ENCODE measurements around the gene ROMO1.
A peak's percentile ranks its signal among the peaks of the same experiment; 100 is the strongest.

ROMO1 gene
- 13.7 to 44.8 (median 23.3) reads per million in 17 experiments for total RNA-seq

GRCh38 chr20:35699127-35699956 is at the start of gene ROMO1, which contains the start of gene NFS1:
Gene ROMO1 (plus strand): TSS chr20:35699405. CDS start chr20:35699633, 228 bp downstream.
Gene NFS1 (minus strand): TSS chr20:35699352. CDS start chr20:35699288, 64 bp downstream.
- peak; percentile 88 to 94 (median 90) for DNase-seq

GRCh38 chr20:35650632-35651031 is 48.6 kb upstream of the ROMO1 start:
- no peak for DNase-seq

- DNase-seq = no peak
Observed at GRCh38 chr20:35651958-35652357, 47.2 kb upstream of the ROMO1 start.

GRCh38 chr20:35652641-35653429 is 46.4 kb upstream of the ROMO1 start:
- no peak for DNase-seq

- DNase-seq = no peak
Observed at GRCh38 chr20:35653430-35653734, 45.8 kb upstream of the ROMO1 start.

GRCh38 chr20:35653893-35654292 is 45.3 kb upstream of the ROMO1 start:
- DNase-seq = no peak

GRCh38 chr20:35654415-35654814 is 44.8 kb upstream of the ROMO1 start:
- no peak for DNase-seq

- no peak for DNase-seq
Observed at GRCh38 chr20:35657271-35657670, 41.9 kb upstream of the ROMO1 start.

- DNase-seq = no peak
Observed at GRCh38 chr20:35660122-35660937, 38.9 kb upstream of the ROMO1 start.

GRCh38 chr20:35661053-35661452 is 38.2 kb upstream of the ROMO1 start:
- DNase-seq = no peak

- no peak for DNase-seq
Observed at GRCh38 chr20:35661908-35662307, 37.3 kb upstream of the ROMO1 start.

- no peak for DNase-seq
Observed at GRCh38 chr20:35662551-35662950, 36.7 kb upstream of the ROMO1 start.

GRCh38 chr20:35663516-35664465 is 35.4 kb upstream of the ROMO1 start:
- DNase-seq = peak; percentile 34 to 60 (median 45)

GRCh38 chr20:35664466-35665206 is 34.6 kb upstream of the ROMO1 start, which contains the start of the genes CPNE1 and RBM12:
Gene CPNE1 (minus strand): TSS chr20:35664900. CDS start chr20:35632923, 31,977 bp downstream.
Gene RBM12 (minus strand): TSS chr20:35664900. CDS start chr20:35655322, 9,578 bp downstream.
- peak; percentile 95 to 97 (median 96) for DNase-seq

- DNase-seq = no peak
Observed at GRCh38 chr20:35665949-35666288, 33.3 kb upstream of the ROMO1 start.

GRCh38 chr20:35669221-35669620 is 30.0 kb upstream of the ROMO1 start:
- no peak for DNase-seq

GRCh38 chr20:35669681-35670080 is 29.5 kb upstream of the ROMO1 start:
- DNase-seq = no peak

GRCh38 chr20:35673884-35674283 is 25.3 kb upstream of the ROMO1 start:
- no peak for DNase-seq

GRCh38 chr20:35674921-35675320 is 24.3 kb upstream of the ROMO1 start:
- no peak for DNase-seq

GRCh38 chr20:35680452-35681183 is 18.6 kb upstream of the ROMO1 start:
- peak; percentile 44 to 69 (median 60) for DNase-seq

Measured in suppressor macrophage (primary cell).